ENCODE measurements around the gene GSE1. TPM values are rescaled to one million over a fixed set of nuclear protein-coding genes. Genes with fewer than 3 reads are reported as not detected.
A peak's percentile ranks its signal among the peaks of the same experiment; 100 is the strongest.

The GSE1 gene
- total and polyA plus RNA-seq, 2 of the 13 experiments (the other 11 are each of a cell fraction or from before 2014, with no cell fraction given): 16.1 to 31.2 TPM

DNA sequence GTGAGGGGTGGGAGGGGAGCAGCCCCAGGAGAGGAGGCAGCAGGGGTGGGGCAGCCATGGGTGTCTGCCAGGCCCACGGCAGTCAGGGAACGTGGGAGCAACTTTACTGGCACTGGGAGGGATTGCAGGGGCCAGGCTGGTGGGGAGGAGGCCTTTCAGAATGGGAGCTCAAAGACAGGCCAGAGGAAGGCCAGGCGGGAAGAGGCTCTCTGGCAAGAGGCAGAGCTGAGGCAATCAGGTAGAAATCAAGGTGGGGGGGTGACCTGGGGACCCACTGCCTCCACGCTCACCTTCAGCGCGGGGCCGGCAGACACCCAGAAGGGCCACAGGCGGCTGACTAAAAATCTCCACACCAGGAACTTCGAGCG, 11.9 kb upstream of the GSE1 start:
- POLR2A ChIA-PET: no interaction called here
- H3K79me2 ChIP-seq (ENCODE audit: insufficient read depth, low read length): peaks cover 12% of the 10 kb centered on the region
- peaks cover 6% of the 10 kb centered on the region; the same call in 1 of the 2 replicates for H3K4me1 ChIP-seq (ENCODE audit: insufficient read depth, low read length)
- no peak overlapping the region for H3K9ac ChIP-seq (ENCODE audit: insufficient read depth, low read depth, low read length)
- intact Hi-C loops (cut with micrococcal nuclease; ENCODE audit: unreplicated experiment): no loop called here
- in situ Hi-C loops (cut with HindIII; ENCODE audit: extremely low pct_ligation_motif_present, low pct_unique_long_range_greater_than_20kb): no loop called here
- TF ChIP-seq ZFAT (CRISPR knock-in tag; conservative IDR thresholded peaks at IDR 0.05) (no peak), MATR3 (CRISPR knock-in tag; IDR thresholded peaks at IDR 0.05) (no peak)
- TF ChIP-seq, protein P1, sequence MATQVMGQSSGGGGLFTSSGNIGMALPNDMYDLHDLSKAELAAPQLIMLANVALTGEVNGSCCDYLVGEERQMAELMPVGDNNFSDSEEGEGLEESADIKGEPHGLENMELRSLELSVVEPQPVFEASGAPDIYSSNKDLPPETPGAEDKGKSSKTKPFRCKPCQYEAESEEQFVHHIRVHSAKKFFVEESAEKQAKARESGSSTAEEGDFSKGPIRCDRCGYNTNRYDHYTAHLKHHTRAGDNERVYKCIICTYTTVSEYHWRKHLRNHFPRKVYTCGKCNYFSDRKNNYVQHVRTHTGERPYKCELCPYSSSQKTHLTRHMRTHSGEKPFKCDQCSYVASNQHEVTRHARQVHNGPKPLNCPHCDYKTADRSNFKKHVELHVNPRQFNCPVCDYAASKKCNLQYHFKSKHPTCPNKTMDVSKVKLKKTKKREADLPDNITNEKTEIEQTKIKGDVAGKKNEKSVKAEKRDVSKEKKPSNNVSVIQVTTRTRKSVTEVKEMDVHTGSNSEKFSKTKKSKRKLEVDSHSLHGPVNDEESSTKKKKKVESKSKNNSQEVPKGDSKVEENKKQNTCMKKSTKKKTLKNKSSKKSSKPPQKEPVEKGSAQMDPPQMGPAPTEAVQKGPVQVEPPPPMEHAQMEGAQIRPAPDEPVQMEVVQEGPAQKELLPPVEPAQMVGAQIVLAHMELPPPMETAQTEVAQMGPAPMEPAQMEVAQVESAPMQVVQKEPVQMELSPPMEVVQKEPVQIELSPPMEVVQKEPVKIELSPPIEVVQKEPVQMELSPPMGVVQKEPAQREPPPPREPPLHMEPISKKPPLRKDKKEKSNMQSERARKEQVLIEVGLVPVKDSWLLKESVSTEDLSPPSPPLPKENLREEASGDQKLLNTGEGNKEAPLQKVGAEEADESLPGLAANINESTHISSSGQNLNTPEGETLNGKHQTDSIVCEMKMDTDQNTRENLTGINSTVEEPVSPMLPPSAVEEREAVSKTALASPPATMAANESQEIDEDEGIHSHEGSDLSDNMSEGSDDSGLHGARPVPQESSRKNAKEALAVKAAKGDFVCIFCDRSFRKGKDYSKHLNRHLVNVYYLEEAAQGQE (IDR thresholded peaks at IDR 0.05; ENCODE audit: borderline replicate concordance in 1 of 2, low read depth in 1 of 2, low read length in 2 of 2): no peak
- no peak overlapping the region for H2AFZ ChIP-seq (ENCODE audit: low read length)
- H3K4me3 ChIP-seq (replicated peaks in 1 of 3; ENCODE audit: insufficient read depth in 1 of 3, low read depth in 2 of 3, low read length in 3 of 3): no peak overlapping the region
- FAIRE-seq (no peak), DNase-seq (ENCODE audit: low spot score) (no peak), ATAC-seq (no peak)
- no peaks in the 10 kb centered on the region for H3K27me3 ChIP-seq (ENCODE audit: control insufficient read depth in 1 of 2, insufficient read depth in 2 of 2, low read length in 2 of 2)
- H3K4me2 ChIP-seq (ENCODE audit: low read depth, low read length): no peak overlapping the region
- BruUV-seq (replicated peaks): no TSS peak
- no peak overlapping the region for H3K27ac ChIP-seq (ENCODE audit: extremely low read length, insufficient read depth, low read length)
- WGBS (ENCODE audit: low lambda C conversion rate): 95% methylated on average over 10 of the region's 10 CpGs
- peaks cover 0 to 6% of the 10 kb centered on the region in 2 experiments; a peak in 3 of 5 replicates for H3K36me3 ChIP-seq (replicated peaks in 1 of 2; ENCODE audit: control insufficient read depth in 1 of 2, insufficient read depth in 2 of 2, low read length in 2 of 2)
- H3K9me3 ChIP-seq (ENCODE audit: low read length): no peaks in the 10 kb centered on the region
- H4K20me1 ChIP-seq (ENCODE audit: insufficient read depth, low read length): peaks cover 44% of the 10 kb centered on the region
- CTCF ChIA-PET (ENCODE audit: low intra/inter-chr PET ratio, low total read pairs): no interaction called here

DNA sequence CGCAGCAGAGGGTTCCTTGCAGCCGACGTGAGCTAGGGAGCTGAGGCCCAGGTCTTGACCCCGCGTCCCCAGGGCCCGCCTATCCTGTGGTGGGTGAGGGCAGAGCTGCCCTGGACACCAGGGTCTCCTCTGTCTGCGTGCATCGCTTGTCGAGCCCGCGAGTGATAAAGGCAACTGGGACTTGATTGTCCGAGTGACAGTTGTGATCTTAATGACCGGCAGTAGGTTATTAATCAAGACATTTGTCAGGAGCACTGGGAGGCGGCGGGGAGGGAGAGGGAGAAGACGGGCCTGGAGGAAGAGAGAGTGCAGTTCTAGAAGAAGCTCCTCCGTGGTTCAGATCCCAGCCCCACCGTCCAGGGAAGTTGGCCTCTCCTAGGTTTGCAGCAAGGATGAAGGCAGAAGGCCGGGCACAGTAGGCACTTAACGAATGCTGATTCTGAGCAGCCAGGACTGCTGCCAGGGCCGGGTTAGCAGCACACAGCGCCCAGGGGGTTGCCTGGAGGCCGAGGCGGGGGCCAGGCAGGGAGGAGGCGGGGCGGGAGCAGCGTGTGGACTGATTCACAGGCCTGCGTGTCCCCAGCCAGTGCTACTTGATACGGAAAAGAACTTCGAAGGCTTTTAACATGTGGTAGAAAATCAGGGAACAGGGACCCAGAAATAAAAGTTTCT, 11.3 kb upstream of the GSE1 start:
- DNase-seq (ENCODE audit: low spot score) (no peak), ATAC-seq (no peak), FAIRE-seq (no peak)
- TF ChIP-seq NONO (IDR thresholded peaks at IDR 0.05) (no peak), NONO (CRISPR knock-in tag; conservative IDR thresholded peaks at IDR 0.05) (peak; percentile 35; the same call in 1 of the 2 replicates), ZNF878 (CRISPR knock-in tag; IDR thresholded peaks at IDR 0.05) (no peak), NCOA2 (CRISPR knock-in tag; IDR thresholded peaks at IDR 0.05) (no peak), ZNF468 (CRISPR knock-in tag; IDR thresholded peaks at IDR 0.05) (no peak)
- TF ChIP-seq, protein P2, sequence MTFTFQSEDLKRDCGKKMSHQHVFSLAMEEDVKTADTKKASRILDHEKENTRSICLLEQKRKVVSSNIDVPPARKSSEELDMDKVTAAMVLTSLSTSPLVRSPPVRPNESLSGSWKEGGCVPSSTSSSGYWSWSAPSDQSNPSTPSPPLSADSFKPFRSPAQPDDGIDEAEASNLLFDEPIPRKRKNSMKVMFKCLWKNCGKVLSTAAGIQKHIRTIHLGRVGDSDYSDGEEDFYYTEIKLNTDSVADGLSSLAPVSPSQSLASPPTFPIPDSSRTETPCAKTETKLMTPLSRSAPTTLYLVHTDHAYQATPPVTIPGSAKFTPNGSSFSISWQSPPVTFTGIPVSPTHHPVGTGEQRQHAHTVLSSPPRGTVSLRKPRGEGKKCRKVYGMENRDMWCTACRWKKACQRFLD (CRISPR knock-in tag; IDR thresholded peaks at IDR 0.05; ENCODE audit: borderline replicate concordance): no peak
- H3K4me3 ChIP-seq (replicated peaks in 1 of 3; ENCODE audit: insufficient read depth in 1 of 3, low read depth in 2 of 3, low read length in 3 of 3): no peak overlapping the region
- intact Hi-C loops (cut with micrococcal nuclease; ENCODE audit: unreplicated experiment): no loop called here
- no peak overlapping the region for H3K4me2 ChIP-seq (ENCODE audit: low read depth, low read length)
- no TSS peak for BruUV-seq (replicated peaks)
- peaks cover 0 to 7% of the 10 kb centered on the region in 2 experiments; a peak in 2 of 5 replicates for H3K36me3 ChIP-seq (replicated peaks in 1 of 2; ENCODE audit: control insufficient read depth in 1 of 2, insufficient read depth in 2 of 2, low read length in 2 of 2)
- H3K27ac ChIP-seq (ENCODE audit: extremely low read length, insufficient read depth, low read length): no peak overlapping the region
- peaks cover 44% of the 10 kb centered on the region for H4K20me1 ChIP-seq (ENCODE audit: insufficient read depth, low read length)
- H3K4me1 ChIP-seq (ENCODE audit: insufficient read depth, low read length): peaks cover 6% of the 10 kb centered on the region; the same call in 1 of the 2 replicates
- no peak overlapping the region for H3K9ac ChIP-seq (ENCODE audit: insufficient read depth, low read depth, low read length)
- H2AFZ ChIP-seq (ENCODE audit: low read length): no peak overlapping the region
- ChIA-PET POLR2A (no interaction called here), CTCF (ENCODE audit: low intra/inter-chr PET ratio, low total read pairs) (no interaction called here)
- in situ Hi-C loops (cut with HindIII; ENCODE audit: extremely low pct_ligation_motif_present, low pct_unique_long_range_greater_than_20kb): no loop called here
- WGBS (ENCODE audit: low lambda C conversion rate): 92% methylated on average over 30 of the region's 30 CpGs
- no peaks in the 10 kb centered on the region for H3K9me3 ChIP-seq (ENCODE audit: low read length)
- no peaks in the 10 kb centered on the region for H3K27me3 ChIP-seq (ENCODE audit: control insufficient read depth in 1 of 2, insufficient read depth in 2 of 2, low read length in 2 of 2)
- peaks cover 12% of the 10 kb centered on the region for H3K79me2 ChIP-seq (ENCODE audit: insufficient read depth, low read length)
